A549 (cell line): Measurements from ENCODE around the gene DUSP7.

Experiments
- CEBPB ChIP-seq, 2 experiments: fragments of >200 bp in 1 of 2; sonication (Bioruptor Twin) in 1 of 2; formaldehyde crosslinking in 1 of 2; IDR thresholded peaks; 2 replicates each; pipeline ENCODE4 v1.6.1; 2012 to 2016
- CHD2 ChIP-seq: fragments of 150-350 bp; IDR thresholded peaks from 2 replicates; pipeline ENCODE4 v1.6.1; 2014; ENCODE audit warnings: low read length; ENCODE audit not compliant: partially characterized antibody
- CHD4 ChIP-seq: fragments of 200-600 bp; sonication (generic); IDR thresholded peaks from 2 replicates; pipeline ENCODE4 v1.6.1; 2016; ENCODE audit warnings: antibody characterized with exemption, mild to moderate bottlenecking, borderline replicate concordance
- ELK1 ChIP-seq: fragments of 150-350 bp; IDR thresholded peaks from 2 replicates; pipeline ENCODE4 v1.6.1; 2014; ENCODE audit warnings: low read depth, mild to moderate bottlenecking, low read length
- EP300 ChIP-seq, 2 experiments: fragments of >200 bp; sonication (Bioruptor Twin); formaldehyde crosslinking; IDR thresholded peaks; 2 replicates in 1 of 2; 3 replicates in 1 of 2; pipeline ENCODE4 v1.6.1; 2016 to 2017
- MAFK ChIP-seq: fragments of 450-650 bp; IDR thresholded peaks from 2 replicates; pipeline ENCODE4 v1.6.1; 2014; ENCODE audit not compliant: partially characterized antibody
- MYC ChIP-seq: IDR thresholded peaks from 2 replicates; pipeline ENCODE4 v1.6.1; 2012; ENCODE audit warnings: mild to moderate bottlenecking, inconsistent platforms, low read length, improper control_type of control experiment, borderline replicate concordance
- PBX3 ChIP-seq: IDR thresholded peaks from 2 replicates; pipeline ENCODE4 v1.6.1; 2012
- RCOR1 ChIP-seq: fragments of 150-350 bp; IDR thresholded peaks from 2 replicates; pipeline ENCODE4 v1.6.1; 2014; ENCODE audit warnings: antibody characterized with exemption, low read length, low read depth
- TF ChIP-seq, protein P1 (sequence below): fragments of >200 bp; sonication (Bioruptor Twin); formaldehyde crosslinking; IDR thresholded peaks from 3 replicates; pipeline ENCODE4 v1.5.1; 2016

- TF ChIP-seq RCOR1 (no peak), CEBPB (IDR thresholded peaks at IDR 0.05) (no peak), ELK1 (no peak), EP300 (IDR thresholded peaks at IDR 0.05) (no peak), MYC (no peak), PBX3 (no peak), CHD2 (no peak), MAFK (no peak), CHD4 (no peak)
- TF ChIP-seq, protein P1, sequence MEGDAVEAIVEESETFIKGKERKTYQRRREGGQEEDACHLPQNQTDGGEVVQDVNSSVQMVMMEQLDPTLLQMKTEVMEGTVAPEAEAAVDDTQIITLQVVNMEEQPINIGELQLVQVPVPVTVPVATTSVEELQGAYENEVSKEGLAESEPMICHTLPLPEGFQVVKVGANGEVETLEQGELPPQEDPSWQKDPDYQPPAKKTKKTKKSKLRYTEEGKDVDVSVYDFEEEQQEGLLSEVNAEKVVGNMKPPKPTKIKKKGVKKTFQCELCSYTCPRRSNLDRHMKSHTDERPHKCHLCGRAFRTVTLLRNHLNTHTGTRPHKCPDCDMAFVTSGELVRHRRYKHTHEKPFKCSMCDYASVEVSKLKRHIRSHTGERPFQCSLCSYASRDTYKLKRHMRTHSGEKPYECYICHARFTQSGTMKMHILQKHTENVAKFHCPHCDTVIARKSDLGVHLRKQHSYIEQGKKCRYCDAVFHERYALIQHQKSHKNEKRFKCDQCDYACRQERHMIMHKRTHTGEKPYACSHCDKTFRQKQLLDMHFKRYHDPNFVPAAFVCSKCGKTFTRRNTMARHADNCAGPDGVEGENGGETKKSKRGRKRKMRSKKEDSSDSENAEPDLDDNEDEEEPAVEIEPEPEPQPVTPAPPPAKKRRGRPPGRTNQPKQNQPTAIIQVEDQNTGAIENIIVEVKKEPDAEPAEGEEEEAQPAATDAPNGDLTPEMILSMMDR: no peak
Measured at GRCh38 chr3:52026041-52026440, 30.3 kb downstream of the DUSP7 start.
